Measurements from ENCODE around the gene ANGPTL5. TPM values are rescaled to one million over a fixed set of nuclear protein-coding genes. Genes with fewer than 3 reads are reported as not detected.

Gene ANGPTL5
- total and polyA plus RNA-seq, 9 of the 15 experiments (the other 6 are each of a cell fraction or from before 2014, with no cell fraction given), result 0.03 TPM; not detected in 8

GRCh38 chr11:101955278-101955677 lies 39.0 kb upstream of the ANGPTL5 start:
- CTCF ChIA-PET (ENCODE audit: low intra/inter-chr PET ratio), result no interaction called here
- no peak for ATAC-seq
- in situ Hi-C loops (cut with MboI), result no loop called here

GRCh38 chr11:101949680-101950220 lies 33.4 kb upstream of the ANGPTL5 start:
- no peaks in the 10 kb centered on the region for H3K9me1 ChIP-seq (ENCODE audit: control insufficient read depth, insufficient read depth, low read length)
- no peaks in the 10 kb centered on the region for H3K9me3 ChIP-seq (replicated peaks; ENCODE audit: control insufficient read depth, insufficient read depth, low read depth, low read length)
- H3K4me1 ChIP-seq (replicated peaks in 1 of 2; ENCODE audit: control insufficient read depth in 2 of 2, insufficient read depth in 2 of 2, low read length in 2 of 2), result no peaks in the 10 kb centered on the region
- H3K27me3 ChIP-seq (ENCODE audit: control insufficient read depth in 2 of 2, insufficient read depth in 2 of 2, low read length in 2 of 2), result no peaks in the 10 kb centered on the region
- H2AFZ ChIP-seq (ENCODE audit: low read depth, low read length), result no peak overlapping the region
- no peak overlapping the region for H3K27ac ChIP-seq (ENCODE audit: extremely low read depth, low read depth, low read length)
- ATAC-seq, result no peak
- no peak for FAIRE-seq
- no peak for DNase-seq (ENCODE audit: extremely low read depth in 1 of 4, low spot score in 3 of 4)
- intact Hi-C loops (cut with micrococcal nuclease) (no loop called here), in situ Hi-C loops (cut with MboI) (no loop called here)
- H3K4me2 ChIP-seq (ENCODE audit: insufficient read depth, low read length), result no peak overlapping the region
- no peak overlapping the region for H3K9ac ChIP-seq (ENCODE audit: insufficient read depth in 1 of 2, low read depth in 2 of 2, low read length in 2 of 2)
- no peaks in the 10 kb centered on the region for H3K79me2 ChIP-seq (ENCODE audit: control insufficient read depth, insufficient read depth, low read length)
- no peak overlapping the region for H3K4me3 ChIP-seq
- WGBS (ENCODE audit: insufficient coverage, low coverage, missing lambda C conversion rate), result 0% methylated on average over 1 of the region's 1 CpG
- ChIA-PET POLR2A (no interaction called here), CTCF (ENCODE audit: low intra/inter-chr PET ratio) (no interaction called here)
- H3K36me3 ChIP-seq (ENCODE audit: control insufficient read depth, insufficient read depth, low read length), result no peaks in the 10 kb centered on the region
- no TSS peak for BruUV-seq (replicated peaks)
- no peaks in the 10 kb centered on the region for H4K20me1 ChIP-seq (replicated peaks; ENCODE audit: control insufficient read depth, insufficient read depth, low read length)
- TF ChIP-seq, protein P1, sequence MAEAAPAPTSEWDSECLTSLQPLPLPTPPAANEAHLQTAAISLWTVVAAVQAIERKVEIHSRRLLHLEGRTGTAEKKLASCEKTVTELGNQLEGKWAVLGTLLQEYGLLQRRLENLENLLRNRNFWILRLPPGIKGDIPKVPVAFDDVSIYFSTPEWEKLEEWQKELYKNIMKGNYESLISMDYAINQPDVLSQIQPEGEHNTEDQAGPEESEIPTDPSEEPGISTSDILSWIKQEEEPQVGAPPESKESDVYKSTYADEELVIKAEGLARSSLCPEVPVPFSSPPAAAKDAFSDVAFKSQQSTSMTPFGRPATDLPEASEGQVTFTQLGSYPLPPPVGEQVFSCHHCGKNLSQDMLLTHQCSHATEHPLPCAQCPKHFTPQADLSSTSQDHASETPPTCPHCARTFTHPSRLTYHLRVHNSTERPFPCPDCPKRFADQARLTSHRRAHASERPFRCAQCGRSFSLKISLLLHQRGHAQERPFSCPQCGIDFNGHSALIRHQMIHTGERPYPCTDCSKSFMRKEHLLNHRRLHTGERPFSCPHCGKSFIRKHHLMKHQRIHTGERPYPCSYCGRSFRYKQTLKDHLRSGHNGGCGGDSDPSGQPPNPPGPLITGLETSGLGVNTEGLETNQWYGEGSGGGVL (CRISPR knock-in tag; IDR thresholded peaks at IDR 0.05), result no peak
- no peak for TF ChIP-seq SMARCA4 (IDR thresholded peaks at IDR 0.05)
- no peak for TF ChIP-seq CHD2 (IDR thresholded peaks at IDR 0.05; ENCODE audit: low read depth, low read length)
- no peak for TF ChIP-seq UBTF (IDR thresholded peaks at IDR 0.05; ENCODE audit: borderline replicate concordance in 1 of 2, low read depth in 2 of 2, low read length in 2 of 2)
- TF ChIP-seq, protein P2, sequence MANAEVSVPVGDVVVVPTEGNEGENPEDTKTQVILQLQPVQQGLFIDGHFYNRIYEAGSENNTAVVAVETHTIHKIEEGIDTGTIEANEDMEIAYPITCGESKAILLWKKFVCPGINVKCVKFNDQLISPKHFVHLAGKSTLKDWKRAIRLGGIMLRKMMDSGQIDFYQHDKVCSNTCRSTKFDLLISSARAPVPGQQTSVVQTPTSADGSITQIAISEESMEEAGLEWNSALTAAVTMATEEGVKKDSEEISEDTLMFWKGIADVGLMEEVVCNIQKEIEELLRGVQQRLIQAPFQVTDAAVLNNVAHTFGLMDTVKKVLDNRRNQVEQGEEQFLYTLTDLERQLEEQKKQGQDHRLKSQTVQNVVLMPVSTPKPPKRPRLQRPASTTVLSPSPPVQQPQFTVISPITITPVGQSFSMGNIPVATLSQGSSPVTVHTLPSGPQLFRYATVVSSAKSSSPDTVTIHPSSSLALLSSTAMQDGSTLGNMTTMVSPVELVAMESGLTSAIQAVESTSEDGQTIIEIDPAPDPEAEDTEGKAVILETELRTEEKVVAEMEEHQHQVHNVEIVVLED (CRISPR knock-in tag; IDR thresholded peaks at IDR 0.05), result no peak
- TF ChIP-seq SREBF1 (IDR thresholded peaks at IDR 0.05; ENCODE audit: borderline replicate concordance, low read depth, low read length), result no peak
- TF ChIP-seq EP400 (IDR thresholded peaks at IDR 0.05), result no peak
- no peak for TF ChIP-seq CBFA2T3 (IDR thresholded peaks at IDR 0.05)

More at GRCh38 chr11:101955278-101955677, 39.0 kb upstream of the ANGPTL5 start:
- Histone ChIP-seq H4K20me1 (replicated peaks; ENCODE audit: control insufficient read depth, insufficient read depth, low read length) (no peaks in the 10 kb centered on the region), H3K4me2 (ENCODE audit: insufficient read depth, low read length) (no peak overlapping the region), H3K9ac (ENCODE audit: insufficient read depth in 1 of 2, low read depth in 2 of 2, low read length in 2 of 2) (no peak overlapping the region), H2AFZ (ENCODE audit: low read depth, low read length) (no peak overlapping the region), H3K9me1 (ENCODE audit: control insufficient read depth, insufficient read depth, low read length) (no peaks in the 10 kb centered on the region), H3K36me3 (ENCODE audit: control insufficient read depth, insufficient read depth, low read length) (no peaks in the 10 kb centered on the region), H3K4me3 (no peak overlapping the region), H3K27ac (ENCODE audit: extremely low read depth, low read depth, low read length) (no peak overlapping the region), H3K79me2 (ENCODE audit: control insufficient read depth, insufficient read depth, low read length) (no peaks in the 10 kb centered on the region), H3K9me3 (replicated peaks; ENCODE audit: control insufficient read depth, insufficient read depth, low read depth, low read length) (no peaks in the 10 kb centered on the region), H3K4me1 (replicated peaks in 1 of 2; ENCODE audit: control insufficient read depth in 2 of 2, insufficient read depth in 2 of 2, low read length in 2 of 2) (no peaks in the 10 kb centered on the region), H3K27me3 (ENCODE audit: control insufficient read depth in 2 of 2, insufficient read depth in 2 of 2, low read length in 2 of 2) (no peaks in the 10 kb centered on the region)
- intact Hi-C loops (cut with micrococcal nuclease), result no loop called here
- DNase-seq (ENCODE audit: extremely low read depth in 1 of 4, low spot score in 3 of 4) (no peak), FAIRE-seq (no peak)
- POLR2A ChIA-PET, result no interaction called here
- BruUV-seq (replicated peaks), result no TSS peak
- TF ChIP-seq HMG20A (CRISPR knock-in tag; conservative IDR thresholded peaks at IDR 0.05), result no peak
- WGBS (ENCODE audit: insufficient coverage, low coverage, missing lambda C conversion rate), result 2% methylated on average over 3 of the region's 3 CpGs
